ENCODE results near the gene FIP1L1. TPM values are rescaled to one million over a fixed set of nuclear protein-coding genes. Genes with fewer than 3 reads are reported as not detected.

FIP1L1 gene
- total RNA-seq, 1 donor from 2014 or later, result 57.8 TPM

DNA sequence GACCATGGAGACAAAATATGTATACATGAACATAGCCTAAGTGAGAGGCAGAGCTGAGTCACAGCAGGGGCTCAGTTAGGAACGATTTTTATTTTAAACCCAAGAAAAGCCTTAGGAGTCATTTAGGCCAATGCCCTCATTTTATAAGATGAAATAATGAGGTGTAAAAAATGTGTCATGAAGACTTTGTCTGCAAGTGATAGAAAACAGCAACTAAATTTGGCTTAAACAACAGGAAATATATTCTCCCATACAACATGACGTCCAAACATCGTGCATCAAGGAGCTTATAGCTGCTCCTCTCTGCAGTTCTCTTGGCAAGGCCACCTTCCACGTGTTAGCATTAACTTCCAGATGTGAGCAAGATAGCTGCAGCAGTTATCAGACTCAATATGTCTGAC lies 28.4 kb upstream of the FIP1L1 start:
- no peaks in the 10 kb centered on the region for H3K27me3 Mint-ChIP-seq (ENCODE audit: unreplicated experiment)
- peaks cover 9% of the 10 kb centered on the region for H3K4me1 Mint-ChIP-seq (ENCODE audit: unreplicated experiment)
- H3K4me3 Mint-ChIP-seq (ENCODE audit: unreplicated experiment), result no peak overlapping the region
- TF ChIP-seq, protein P1, sequence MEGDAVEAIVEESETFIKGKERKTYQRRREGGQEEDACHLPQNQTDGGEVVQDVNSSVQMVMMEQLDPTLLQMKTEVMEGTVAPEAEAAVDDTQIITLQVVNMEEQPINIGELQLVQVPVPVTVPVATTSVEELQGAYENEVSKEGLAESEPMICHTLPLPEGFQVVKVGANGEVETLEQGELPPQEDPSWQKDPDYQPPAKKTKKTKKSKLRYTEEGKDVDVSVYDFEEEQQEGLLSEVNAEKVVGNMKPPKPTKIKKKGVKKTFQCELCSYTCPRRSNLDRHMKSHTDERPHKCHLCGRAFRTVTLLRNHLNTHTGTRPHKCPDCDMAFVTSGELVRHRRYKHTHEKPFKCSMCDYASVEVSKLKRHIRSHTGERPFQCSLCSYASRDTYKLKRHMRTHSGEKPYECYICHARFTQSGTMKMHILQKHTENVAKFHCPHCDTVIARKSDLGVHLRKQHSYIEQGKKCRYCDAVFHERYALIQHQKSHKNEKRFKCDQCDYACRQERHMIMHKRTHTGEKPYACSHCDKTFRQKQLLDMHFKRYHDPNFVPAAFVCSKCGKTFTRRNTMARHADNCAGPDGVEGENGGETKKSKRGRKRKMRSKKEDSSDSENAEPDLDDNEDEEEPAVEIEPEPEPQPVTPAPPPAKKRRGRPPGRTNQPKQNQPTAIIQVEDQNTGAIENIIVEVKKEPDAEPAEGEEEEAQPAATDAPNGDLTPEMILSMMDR (IDR thresholded peaks at IDR 0.05), result no peak
- H3K36me3 Mint-ChIP-seq (ENCODE audit: unreplicated experiment), result peaks cover 15% of the 10 kb centered on the region
- H3K9me3 Mint-ChIP-seq (ENCODE audit: unreplicated experiment), result no peaks in the 10 kb centered on the region
- no peak for DNase-seq (ENCODE audit: extremely low spot score, unreplicated experiment)
- H3K27ac Mint-ChIP-seq (ENCODE audit: unreplicated experiment), result no peak overlapping the region

DNA sequence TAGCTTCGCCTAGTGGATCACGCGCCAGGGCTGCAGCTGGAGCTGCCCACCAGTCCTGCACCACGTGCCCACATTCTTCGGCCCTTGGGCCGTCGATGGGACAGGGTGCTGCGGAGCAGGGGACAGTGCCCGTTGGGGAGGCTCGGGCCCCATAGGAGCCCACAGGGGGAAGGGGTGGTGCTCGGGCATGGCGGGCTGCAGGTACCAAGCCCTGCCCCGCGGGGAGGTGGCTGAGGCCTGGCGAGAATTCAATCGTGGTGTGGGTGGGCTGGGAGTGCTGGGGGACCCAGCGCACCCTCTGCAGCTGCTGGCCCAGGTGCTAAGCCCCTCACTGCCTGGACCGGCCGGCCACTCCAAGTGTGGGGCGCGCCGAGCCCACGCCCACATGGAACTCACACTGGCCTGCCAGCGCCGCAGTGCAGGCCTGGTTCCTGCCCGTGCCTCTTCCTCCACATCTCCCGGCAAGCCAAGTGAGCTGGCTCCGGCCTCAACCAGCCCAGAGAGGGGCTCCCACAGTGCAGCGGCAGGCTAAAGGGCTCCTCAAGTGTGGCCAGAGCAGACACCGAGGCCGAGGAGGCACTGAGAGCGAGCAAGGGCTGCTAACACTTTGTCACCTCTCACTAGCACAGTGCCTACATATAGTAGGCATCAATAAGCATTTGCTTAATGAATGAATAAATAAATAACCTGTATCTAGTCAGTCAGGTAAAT lies 23.3 kb upstream of the FIP1L1 start:
- Mint-ChIP-seq H3K4me3 (ENCODE audit: unreplicated experiment) (no peak overlapping the region), H3K9me3 (ENCODE audit: unreplicated experiment) (no peaks in the 10 kb centered on the region), H3K4me1 (ENCODE audit: unreplicated experiment) (no peaks in the 10 kb centered on the region), H3K27ac (ENCODE audit: unreplicated experiment) (no peak overlapping the region), H3K36me3 (ENCODE audit: unreplicated experiment) (peaks cover 9% of the 10 kb centered on the region), H3K27me3 (ENCODE audit: unreplicated experiment) (no peaks in the 10 kb centered on the region)
- TF ChIP-seq, protein P1 (IDR thresholded peaks at IDR 0.05), result no peak
- DNase-seq (ENCODE audit: extremely low spot score, unreplicated experiment), result no peak

DNA sequence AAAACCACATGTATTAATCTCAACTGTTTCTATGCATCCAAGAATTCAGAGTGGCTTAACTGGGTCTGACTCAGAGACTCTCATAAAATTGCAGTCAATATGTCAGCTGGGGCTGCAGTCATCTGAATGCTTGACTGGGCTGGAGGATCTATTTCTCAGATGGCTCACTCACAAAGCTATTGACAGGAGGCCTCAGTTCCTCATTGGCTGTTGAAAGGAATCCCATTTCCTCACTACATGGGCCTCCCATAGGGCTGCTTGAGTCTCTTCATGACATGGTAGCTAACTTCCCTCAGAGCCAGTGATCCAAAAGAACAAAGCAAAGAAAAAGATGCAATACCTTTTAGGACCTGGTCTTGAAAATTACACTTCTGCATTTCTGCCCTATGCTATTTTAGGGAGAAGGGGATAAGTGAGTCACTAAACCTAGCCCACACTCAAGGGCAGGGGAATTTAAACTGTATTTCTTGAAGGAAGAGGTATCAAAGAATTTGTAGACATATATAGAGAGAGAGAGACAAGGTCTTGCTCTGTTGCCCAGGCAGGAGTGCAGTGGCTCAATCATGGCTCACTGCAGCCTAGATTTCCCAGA lies 21.4 kb upstream of the FIP1L1 start:
- Mint-ChIP-seq H3K27ac (ENCODE audit: unreplicated experiment) (no peak overlapping the region), H3K27me3 (ENCODE audit: unreplicated experiment) (no peaks in the 10 kb centered on the region), H3K4me1 (ENCODE audit: unreplicated experiment) (no peaks in the 10 kb centered on the region), H3K4me3 (ENCODE audit: unreplicated experiment) (no peak overlapping the region), H3K9me3 (ENCODE audit: unreplicated experiment) (no peaks in the 10 kb centered on the region), H3K36me3 (ENCODE audit: unreplicated experiment) (peaks cover 6% of the 10 kb centered on the region)
- TF ChIP-seq, protein P1 (IDR thresholded peaks at IDR 0.05), result no peak
- no peak for DNase-seq (ENCODE audit: extremely low spot score, unreplicated experiment)

DNA sequence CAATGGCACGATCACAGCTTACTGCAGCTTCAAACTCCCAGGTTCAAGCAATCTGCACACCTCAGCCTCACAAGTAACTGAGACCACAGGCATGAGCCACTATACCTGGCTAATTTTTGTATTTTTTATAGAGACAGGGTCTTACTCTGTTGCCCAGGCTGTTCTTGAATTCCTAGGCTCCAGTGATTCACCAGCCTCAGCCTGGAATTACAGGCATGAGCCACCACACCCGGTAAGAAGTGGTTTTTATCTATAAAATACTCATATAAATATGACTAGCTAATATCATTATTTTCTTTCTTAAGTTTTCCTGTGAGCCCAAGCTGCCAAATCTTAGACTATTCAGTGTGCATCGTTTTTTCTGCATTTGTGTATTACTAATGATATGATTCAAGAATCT lies 16.0 kb upstream of the FIP1L1 start:
- H3K9me3 Mint-ChIP-seq (ENCODE audit: unreplicated experiment), result no peaks in the 10 kb centered on the region
- peaks cover 35% of the 10 kb centered on the region for H3K4me1 Mint-ChIP-seq (ENCODE audit: unreplicated experiment)
- no peak overlapping the region for H3K27ac Mint-ChIP-seq (ENCODE audit: unreplicated experiment)
- DNase-seq (ENCODE audit: extremely low spot score, unreplicated experiment), result no peak
- TF ChIP-seq, protein P1 (IDR thresholded peaks at IDR 0.05), result no peak
- peaks cover 3% of the 10 kb centered on the region for H3K36me3 Mint-ChIP-seq (ENCODE audit: unreplicated experiment)
- H3K4me3 Mint-ChIP-seq (ENCODE audit: unreplicated experiment), result no peak overlapping the region
- no peaks in the 10 kb centered on the region for H3K27me3 Mint-ChIP-seq (ENCODE audit: unreplicated experiment)

DNA sequence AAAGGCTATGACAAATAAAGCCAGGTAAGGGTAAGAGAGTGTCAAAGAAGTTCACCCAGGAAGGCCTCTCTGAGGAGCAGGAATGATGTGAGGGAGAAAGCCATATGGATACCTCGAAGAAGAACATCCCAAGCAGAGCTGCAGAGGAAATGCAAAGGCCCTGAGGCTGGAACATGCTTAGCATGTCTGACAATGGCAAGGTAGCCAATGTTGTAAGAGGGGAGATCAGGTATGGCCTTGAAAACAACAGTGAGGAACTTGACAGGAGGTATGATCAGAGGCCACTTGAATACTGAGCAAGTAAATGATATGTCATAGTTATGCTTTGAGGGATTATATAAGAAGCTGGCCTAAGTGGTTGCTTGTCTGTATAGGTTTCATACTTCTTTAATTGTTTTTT lies 15.3 kb upstream of the FIP1L1 start:
- peaks cover 37% of the 10 kb centered on the region for H3K4me1 Mint-ChIP-seq (ENCODE audit: unreplicated experiment)
- H3K4me3 Mint-ChIP-seq (ENCODE audit: unreplicated experiment), result no peak overlapping the region
- DNase-seq (ENCODE audit: extremely low spot score, unreplicated experiment), result no peak
- no peaks in the 10 kb centered on the region for H3K9me3 Mint-ChIP-seq (ENCODE audit: unreplicated experiment)
- no peak overlapping the region for H3K27ac Mint-ChIP-seq (ENCODE audit: unreplicated experiment)
- TF ChIP-seq, protein P1 (IDR thresholded peaks at IDR 0.05), result no peak
- peaks cover 3% of the 10 kb centered on the region for H3K36me3 Mint-ChIP-seq (ENCODE audit: unreplicated experiment)
- no peaks in the 10 kb centered on the region for H3K27me3 Mint-ChIP-seq (ENCODE audit: unreplicated experiment)

All from osteocyte (in vitro differentiated cells).